ENCODE results near the gene WIPF1.

The WIPF1 gene

GRCh38 chr2:174631009-174631981 is 33.7 kb upstream of the WIPF1 start:
- no peak for DNase-seq (ENCODE audit: low spot score)
- in situ Hi-C loops (cut with MboI; ENCODE audit: low pct_unique_long_range_greater_than_20kb, low sequenced_read_pairs, unreplicated experiment), result no loop called here
- TF ChIP-seq CTCF (IDR thresholded peaks at IDR 0.05; ENCODE audit: extremely low read depth, insufficient read depth, missing control alignments), result no peak

GRCh38 chr2:174630107-174630506 is 32.5 kb upstream of the WIPF1 start:
- no peak for DNase-seq (ENCODE audit: low spot score)
- TF ChIP-seq CTCF (IDR thresholded peaks at IDR 0.05; ENCODE audit: extremely low read depth, insufficient read depth, missing control alignments), result no peak
- in situ Hi-C loops (cut with MboI; ENCODE audit: low pct_unique_long_range_greater_than_20kb, low sequenced_read_pairs, unreplicated experiment), result no loop called here

- in situ Hi-C loops (cut with MboI; ENCODE audit: low pct_unique_long_range_greater_than_20kb, low sequenced_read_pairs, unreplicated experiment), result no loop called here
- no peak for DNase-seq (ENCODE audit: low spot score)
- TF ChIP-seq CTCF (IDR thresholded peaks at IDR 0.05; ENCODE audit: extremely low read depth, insufficient read depth, missing control alignments), result no peak
These were observed 31.9 kb upstream of the WIPF1 start for GRCh38 chr2:174629506-174629905.

- TF ChIP-seq CTCF (IDR thresholded peaks at IDR 0.05; ENCODE audit: extremely low read depth, insufficient read depth, missing control alignments), result no peak
- in situ Hi-C loops (cut with MboI; ENCODE audit: low pct_unique_long_range_greater_than_20kb, low sequenced_read_pairs, unreplicated experiment), result no loop called here
- no peak for DNase-seq (ENCODE audit: low spot score)
These were observed 31.0 kb upstream of the WIPF1 start for GRCh38 chr2:174628528-174629169.

- TF ChIP-seq CTCF (IDR thresholded peaks at IDR 0.05; ENCODE audit: extremely low read depth, insufficient read depth, missing control alignments), result no peak
- DNase-seq (ENCODE audit: low spot score), result no peak
- in situ Hi-C loops (cut with MboI; ENCODE audit: low pct_unique_long_range_greater_than_20kb, low sequenced_read_pairs, unreplicated experiment), result no loop called here
These were observed 29.6 kb upstream of the WIPF1 start for GRCh38 chr2:174627216-174627615.

- in situ Hi-C loops (cut with MboI; ENCODE audit: low pct_unique_long_range_greater_than_20kb, low sequenced_read_pairs, unreplicated experiment), result no loop called here
- no peak for DNase-seq (ENCODE audit: low spot score)
- no peak for TF ChIP-seq CTCF (IDR thresholded peaks at IDR 0.05; ENCODE audit: extremely low read depth, insufficient read depth, missing control alignments)
These were observed 27.4 kb upstream of the WIPF1 start for GRCh38 chr2:174624895-174625430.
